ENCODE measurements around the gene EVX2. TPM values are rescaled to one million over a fixed set of nuclear protein-coding genes. Genes with fewer than 3 reads are reported as not detected.
A peak's percentile ranks its signal among the peaks of the same experiment; 100 is the strongest.

The EVX2 gene
- total RNA-seq, 1 donor from 2014 or later, result not detected

DNA sequence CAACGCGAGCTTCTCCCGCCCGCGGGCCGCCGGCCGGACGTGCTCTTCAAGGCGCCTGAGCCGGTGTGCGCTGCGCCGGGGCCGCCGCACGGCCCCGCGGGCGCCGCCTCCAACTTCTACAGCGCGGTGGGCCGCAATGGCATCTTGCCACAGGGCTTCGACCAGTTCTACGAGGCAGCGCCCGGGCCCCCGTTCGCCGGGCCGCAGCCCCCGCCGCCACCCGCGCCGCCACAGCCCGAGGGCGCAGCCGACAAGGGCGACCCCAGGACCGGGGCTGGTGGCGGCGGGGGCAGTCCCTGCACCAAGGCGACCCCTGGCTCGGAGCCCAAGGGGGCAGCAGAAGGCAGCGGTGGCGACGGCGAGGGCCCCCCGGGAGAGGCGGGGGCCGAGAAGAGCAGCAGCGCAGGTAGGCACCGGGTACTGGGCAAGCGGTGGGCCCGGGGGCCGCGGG is 24.0 kb upstream of the EVX2 start:
- peak; percentile 41 for DNase-seq (ENCODE audit: low spot score)

DNA sequence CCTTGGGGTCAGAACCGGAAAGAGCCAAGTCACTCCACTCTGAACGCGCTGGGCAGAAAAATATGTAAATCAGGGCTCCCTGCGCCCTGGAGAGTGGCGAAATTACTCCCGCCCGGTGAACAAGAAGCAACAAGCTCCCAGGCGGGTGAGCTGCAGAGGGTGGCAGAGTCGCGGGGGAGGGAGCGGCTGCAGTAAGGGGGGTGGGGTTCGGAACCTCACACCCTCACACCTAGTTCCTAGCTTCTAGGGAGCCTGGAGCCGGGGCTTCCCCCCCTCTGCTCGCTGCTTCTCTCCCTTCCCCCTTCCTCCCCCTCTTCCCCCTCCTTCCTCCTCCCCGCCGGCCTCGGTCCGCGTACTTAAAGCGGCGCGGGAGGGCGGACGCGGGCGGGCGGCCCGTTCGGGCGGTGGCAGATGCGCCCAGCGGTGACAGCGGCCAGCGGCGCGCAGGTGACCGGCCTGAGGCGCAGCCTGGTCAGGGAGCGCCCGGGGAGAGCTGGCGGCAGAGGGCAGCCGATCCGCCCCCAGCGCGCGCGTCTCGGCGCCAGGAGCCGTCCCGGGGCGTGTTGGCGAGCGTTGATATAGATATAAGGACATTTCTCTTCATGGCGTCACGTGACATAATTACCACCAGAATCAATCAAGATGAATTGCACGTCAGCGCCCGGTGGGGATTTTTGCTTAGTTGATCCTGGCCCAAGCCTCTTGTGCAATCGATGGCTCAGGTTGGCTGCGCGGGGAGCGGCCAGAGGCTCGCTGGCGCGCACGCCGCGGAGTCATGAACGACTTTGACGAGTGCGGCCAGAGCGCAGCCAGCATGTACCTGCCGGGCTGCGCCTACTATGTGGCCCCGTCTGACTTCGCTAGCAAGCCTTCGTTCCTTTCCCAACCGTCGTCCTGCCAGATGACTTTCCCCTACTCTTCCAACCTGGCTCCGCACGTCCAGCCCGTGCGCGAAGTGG is 23.1 kb upstream of the EVX2 start, which contains the start of gene HOXD11:
Gene HOXD11, plus strand, starts transcription at position 700 of the 959 bp plus-strand sequence. Its CDS starts 76 bp downstream, at position 776.
- DNase-seq (ENCODE audit: low spot score), result peak; percentile 59

DNA sequence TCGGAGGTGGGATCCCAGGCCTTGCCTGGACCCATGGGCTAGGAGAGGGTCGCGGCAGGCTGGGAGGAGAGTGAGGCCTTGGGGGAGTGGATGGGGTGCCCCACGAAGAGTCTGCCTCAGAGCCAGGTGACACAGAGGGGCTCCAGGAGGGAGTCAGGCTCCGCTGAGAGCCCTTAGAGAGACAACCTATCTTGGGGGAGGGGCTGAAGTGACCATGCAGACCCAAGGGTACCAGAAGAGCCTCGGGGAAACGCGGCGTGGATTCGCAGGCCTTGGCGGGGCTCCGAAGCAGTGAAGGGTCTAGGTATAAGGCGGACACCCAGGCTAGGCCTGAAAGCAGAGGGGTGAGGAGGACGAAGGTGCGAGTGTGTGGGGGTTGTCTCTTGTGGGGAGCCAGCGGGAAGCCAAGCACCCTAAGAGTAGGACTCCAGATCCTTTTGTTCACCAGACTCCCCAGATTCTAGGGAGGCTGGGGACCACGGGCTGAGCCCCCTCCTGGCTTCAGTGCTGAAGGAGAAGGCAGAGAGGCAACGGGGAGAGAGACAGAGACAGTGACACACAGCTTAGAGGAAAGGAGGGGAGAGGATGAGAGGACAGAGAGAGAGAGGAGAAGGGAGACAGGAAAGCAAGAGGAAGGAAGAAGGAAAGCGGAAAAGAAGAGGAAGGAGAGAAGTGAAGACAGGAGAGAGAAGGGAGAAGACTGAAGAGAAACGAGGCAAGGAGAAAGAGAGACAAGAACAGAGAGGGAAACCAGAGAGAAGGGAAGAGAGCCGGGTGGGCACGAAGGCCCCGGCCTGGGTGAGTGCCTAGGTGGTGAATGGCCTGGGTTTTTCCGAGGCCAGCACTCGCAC is 22.2 kb upstream of the EVX2 start:
- no peak for DNase-seq (ENCODE audit: low spot score)

DNA sequence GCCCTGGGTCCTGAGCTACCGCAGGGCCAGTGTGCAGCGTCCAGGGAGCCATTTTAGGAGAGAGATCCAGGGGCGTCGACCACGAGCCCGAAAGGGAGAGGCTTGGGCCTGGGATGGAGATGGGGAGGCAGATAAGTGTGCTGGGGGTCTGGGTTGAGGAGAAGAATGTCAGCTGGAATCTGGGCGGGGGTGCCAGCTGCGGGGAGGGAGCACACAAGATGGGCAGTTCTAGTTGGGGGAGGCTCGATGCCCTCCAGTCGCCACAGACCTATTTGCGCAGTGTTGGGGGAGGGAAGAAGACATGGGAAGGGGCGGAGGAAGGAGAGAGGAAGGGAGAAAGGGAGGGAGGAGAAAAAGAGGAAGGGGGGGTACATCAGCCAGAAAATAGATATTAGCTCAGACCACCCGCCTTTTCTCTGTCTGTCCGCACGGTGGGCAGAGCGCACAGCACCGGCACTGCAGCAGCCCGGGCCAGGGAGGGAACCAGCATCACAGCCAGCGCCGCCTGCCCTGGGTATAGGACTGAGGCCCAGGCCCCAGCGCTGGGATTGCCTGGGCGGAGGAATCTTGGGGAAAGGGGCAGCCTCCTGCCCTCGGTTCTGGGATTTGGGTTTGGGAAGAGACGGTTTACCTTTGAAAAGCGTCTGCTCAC is 21.4 kb upstream of the EVX2 start:
- DNase-seq (ENCODE audit: low spot score), result no peak

DNA sequence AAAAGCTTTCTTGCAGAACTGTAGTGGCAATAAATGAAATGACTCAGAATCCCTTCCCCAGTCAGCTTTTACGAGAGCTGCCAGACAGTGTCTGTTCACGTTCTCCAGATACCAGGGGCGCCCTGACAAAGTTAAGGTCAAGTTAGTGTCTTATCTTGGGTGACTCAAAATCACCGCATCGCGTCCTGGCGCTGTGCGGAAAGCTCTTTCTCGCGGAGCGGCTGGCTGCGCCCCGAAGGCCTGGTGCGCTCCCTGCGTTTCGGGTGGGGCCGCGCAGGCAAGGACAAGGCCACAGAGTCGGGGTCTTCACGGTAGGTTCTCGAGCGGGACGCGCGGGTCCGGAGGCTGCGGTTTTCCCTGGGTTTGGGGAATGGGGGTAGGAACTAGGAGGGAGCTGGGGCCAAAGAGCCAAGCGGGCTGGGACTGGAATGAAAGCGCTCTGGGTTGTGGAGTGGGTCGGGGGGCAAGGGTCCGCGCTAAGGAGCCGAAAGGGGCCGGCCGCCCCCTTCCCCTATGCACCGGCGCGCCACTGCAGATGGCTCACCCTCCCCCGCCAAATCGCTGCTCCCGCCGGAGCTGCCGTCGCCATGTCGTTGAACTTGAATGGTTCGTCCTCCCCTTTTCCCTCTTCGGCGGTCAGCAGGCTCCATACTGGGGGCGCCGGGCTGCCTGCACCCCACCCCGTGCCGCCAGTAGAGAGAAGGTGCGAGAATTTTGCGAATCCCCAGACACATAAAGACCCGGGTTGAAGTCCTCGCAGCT is 20.7 kb upstream of the EVX2 start:
- no peak for DNase-seq (ENCODE audit: low spot score)

DNA sequence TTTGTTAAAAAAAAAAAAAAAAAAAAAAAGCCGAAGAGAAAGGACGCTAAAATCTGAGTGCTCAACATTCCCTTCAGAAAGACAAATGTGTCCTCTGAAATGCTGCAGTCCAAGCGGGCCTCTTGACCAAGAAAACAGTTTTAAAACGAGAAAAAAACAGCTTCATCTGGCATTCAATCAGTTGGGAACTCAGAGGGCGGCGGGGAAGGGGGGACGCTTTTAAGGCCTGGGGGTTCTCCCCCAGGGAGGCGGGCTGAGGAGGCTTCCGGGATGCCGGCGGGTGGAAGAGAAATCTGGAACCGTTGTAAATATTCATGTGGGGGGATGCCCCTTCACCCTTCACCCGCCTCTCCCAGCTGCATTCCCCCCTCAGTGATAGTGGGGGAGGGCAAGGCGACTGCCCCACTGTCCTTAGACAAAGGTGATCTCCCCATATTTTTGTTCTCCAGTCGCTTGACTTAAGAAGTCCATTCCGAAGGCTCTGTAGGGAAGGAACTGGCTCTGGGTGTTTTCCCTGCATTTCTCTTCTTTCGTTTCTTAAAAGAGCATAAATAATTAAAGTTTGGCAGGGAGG is 20.1 kb upstream of the EVX2 start:
- no peak for DNase-seq (ENCODE audit: low spot score)

DNA sequence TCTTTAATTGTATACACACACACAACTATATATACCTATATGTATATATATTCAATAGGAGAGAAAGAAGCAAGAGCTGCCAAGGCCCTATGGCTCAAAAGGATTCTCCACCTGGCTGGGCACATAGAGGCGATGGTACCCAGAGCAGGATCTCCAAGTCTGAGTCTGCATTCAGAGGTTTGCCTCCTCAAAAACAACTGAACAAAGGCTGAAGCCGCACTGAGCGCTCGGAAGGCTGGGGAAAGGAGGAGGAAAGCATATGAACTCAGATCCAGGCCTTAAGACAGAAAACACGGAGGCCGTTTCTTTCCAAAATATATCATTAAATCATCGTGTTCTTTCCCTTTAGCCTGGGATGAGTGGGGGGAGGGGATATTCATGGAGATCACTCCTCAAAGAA is 19.4 kb upstream of the EVX2 start:
- no peak for DNase-seq (ENCODE audit: low spot score)

DNA sequence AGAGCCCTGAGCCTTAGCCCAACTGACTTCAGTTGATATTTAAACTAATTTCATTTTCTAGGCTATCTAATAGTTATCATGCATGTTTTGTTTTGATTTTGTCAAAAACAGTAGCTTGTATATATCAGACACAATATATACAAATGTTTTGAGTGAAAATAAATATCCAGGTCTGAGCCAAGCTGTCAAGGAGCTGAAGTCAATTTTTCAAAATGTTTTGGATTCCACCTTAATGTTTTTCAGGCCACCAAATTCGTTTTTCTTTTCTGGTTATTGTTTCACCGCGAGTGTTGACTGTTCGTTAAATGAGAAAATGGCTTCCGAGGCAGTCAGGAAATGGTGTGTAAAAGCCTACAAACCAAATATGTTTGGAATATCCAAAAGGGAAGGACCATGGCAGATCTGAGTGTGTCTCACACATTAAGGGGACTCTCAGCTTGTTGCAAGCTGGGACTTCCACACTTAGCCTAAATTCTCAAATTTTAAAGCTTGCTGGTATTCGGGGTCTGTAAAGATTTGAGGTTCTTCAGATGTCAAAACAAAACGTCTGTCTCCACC is 18.6 kb upstream of the EVX2 start:
- DNase-seq (ENCODE audit: low spot score), result no peak

DNA sequence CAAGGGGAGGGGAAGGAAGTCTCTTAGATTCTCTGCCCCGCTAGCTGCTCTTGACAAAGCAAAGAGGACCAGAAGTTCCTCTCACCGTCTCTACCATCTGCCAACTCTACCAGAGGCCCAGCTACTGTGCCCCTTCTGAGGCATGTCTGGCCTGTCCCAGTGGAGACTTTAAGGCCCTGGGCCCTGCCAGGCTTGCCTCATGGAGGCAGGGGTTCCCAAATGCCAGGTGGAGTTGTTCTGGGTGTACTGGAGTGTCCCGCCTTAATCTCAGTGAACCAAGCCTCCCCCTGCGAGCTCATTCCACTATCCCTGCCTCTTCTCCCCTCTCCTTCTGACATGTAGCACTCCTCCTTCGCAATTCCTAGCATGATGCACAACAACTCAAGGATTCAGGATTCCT is 18.1 kb upstream of the EVX2 start:
- DNase-seq (ENCODE audit: low spot score), result no peak

DNA sequence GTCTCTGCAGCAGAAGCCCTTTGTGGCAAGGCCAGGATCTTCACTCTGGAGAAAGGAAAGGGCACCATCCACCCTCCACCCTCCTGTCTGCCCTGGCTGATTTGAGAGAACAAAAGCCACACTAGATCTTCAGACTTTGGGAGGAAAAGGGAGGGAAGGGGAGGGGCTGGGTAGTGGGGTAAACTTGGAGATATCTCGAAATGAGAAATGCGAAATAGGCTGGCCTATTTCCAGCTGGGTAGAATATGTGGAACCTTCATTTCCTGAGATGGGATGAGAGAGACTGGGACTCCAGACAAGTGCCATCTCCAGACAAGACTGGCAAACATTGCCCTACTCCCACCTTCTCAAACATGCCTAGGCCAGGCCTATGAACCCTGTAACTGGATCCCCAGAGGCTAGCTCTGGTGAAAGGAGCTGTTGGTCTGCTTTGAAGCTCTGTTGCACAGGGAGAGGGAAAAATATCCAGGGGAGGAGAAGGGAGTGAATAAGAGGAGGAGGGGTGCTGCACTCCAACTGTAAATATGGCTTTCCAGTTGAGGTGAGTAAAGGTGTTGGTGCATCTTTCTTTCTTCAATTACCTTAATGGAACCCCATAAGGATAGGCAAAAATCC is 17.6 kb upstream of the EVX2 start:
- no peak for DNase-seq (ENCODE audit: low spot score)

DNA sequence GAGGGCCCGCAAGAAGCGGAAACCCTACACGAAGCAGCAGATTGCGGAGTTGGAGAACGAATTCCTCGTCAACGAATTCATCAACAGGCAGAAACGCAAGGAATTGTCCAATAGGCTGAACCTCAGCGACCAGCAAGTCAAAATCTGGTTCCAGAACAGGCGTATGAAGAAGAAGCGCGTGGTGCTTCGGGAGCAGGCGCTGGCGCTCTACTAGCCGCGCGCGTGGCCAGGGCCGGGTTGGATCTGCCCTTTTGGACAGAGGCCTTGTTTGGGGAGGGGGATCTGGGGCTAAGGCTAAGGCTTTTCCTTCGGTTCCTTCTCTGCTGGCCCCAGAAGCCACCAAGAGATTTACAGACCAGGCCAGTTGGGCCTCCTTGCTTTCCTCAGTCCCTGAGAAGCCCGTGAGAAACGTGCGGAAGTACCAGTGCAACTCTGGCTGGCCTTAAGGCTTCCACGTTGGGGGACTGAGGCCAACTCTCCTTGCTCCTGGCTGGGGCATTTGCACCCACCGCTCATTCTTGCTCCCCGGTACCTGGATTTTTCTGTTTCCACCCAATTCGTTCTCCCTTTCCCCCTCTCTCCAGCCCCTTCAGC is 16.9 kb upstream of the EVX2 start:
- DNase-seq (ENCODE audit: low spot score), result no peak

DNA sequence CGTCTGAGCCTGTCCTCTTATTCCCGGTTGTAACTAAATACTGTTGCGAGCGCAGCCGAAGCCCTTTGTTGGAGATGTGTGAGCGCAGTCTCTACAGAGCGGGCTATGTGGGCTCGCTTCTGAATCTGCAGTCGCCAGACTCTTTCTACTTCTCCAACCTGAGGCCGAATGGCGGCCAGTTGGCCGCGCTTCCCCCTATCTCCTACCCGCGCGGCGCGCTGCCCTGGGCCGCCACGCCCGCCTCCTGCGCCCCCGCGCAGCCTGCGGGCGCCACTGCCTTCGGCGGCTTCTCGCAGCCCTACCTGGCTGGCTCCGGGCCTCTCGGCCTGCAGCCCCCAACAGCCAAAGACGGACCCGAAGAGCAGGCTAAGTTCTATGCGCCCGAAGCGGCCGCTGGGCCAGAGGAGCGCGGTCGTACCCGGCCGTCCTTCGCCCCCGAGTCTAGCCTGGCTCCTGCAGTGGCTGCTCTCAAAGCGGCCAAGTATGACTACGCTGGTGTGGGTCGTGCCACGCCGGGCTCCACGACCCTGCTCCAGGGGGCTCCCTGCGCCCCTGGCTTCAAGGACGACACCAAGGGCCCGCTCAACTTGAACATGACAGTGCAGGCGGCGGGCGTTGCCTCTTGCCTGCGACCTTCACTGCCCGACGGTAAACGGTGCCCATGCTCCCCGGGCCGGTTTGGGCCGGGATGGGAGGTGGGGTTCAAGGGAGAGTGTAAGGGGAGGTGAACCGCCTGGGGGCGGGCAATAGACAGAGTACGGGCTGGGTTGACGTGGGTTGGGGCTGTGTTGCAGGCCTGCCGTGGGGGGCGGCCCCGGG is 16.2 kb upstream of the EVX2 start, which contains the start of gene HOXD12:
Gene HOXD12, plus strand, starts transcription at position 68 of the 819 bp plus-strand sequence. Its CDS starts 7 bp downstream, at position 75.
- no peak for DNase-seq (ENCODE audit: low spot score)

DNA sequence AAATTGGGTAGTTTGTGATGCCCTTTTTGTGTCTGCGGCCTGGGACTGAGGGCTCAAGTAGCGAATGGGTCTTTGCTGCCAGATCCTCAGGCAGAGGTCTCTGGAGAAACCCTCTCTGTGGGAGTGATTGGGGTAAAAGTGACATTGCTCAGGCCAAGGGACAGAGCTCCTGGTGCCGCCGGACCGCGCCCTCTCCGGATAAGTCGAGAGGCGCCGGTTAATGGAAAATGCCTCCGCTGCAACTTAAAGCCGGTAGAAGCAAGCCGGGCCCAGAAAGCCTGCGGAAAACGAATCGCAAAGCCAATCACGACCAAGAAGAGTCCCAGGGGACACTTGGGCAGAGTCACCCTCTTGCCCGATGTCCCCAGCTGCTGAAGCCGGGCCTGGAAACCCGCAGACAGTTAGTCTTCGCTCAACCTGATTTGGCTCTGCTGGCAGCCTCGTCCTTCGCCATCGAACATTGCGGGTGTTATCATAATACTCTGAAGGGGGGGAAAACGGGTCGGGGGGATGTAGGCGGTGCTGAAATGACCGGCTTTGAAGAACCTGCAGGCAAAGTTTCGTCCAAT is 15.5 kb upstream of the EVX2 start:
- DNase-seq (ENCODE audit: low spot score), result no peak

DNA sequence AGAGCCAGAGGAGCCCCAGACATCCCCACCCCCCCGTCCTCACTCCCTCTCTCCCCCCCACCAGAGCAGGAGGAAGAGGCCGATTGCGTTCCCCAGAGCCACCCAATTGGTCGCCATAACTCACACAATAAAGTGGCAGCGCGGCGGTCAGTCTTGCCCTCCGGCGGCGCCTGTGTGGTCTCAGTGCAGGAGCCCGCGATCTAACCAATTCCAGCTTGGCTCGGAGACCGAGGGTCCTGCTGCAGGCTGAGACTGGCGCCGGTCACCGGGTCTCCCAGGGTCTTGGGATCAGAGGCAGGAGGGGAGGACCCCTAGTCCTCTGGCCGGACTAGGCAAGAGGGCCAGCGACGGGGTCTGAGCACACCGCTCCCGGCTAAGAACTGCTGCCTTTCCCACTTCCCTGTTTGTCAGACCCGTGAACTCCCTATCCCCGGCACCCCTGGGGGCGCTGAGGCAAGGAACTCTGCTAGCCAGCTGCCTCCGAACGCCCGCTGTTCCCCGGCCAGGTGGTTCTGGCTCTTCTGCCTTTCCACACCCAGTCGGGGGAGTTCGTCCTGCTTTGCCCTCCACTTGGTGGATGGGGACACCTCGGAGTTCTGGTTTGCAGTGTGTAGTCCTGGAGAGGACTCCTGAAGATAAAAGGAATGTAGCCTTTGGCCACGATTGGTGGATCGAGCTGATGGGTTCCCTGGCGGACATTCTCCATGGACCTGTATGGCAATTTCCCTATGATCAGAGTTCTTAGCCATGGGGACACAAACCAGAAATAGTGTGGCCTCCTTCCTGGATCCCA is 14.8 kb upstream of the EVX2 start:
- no peak for DNase-seq (ENCODE audit: low spot score)

DNA sequence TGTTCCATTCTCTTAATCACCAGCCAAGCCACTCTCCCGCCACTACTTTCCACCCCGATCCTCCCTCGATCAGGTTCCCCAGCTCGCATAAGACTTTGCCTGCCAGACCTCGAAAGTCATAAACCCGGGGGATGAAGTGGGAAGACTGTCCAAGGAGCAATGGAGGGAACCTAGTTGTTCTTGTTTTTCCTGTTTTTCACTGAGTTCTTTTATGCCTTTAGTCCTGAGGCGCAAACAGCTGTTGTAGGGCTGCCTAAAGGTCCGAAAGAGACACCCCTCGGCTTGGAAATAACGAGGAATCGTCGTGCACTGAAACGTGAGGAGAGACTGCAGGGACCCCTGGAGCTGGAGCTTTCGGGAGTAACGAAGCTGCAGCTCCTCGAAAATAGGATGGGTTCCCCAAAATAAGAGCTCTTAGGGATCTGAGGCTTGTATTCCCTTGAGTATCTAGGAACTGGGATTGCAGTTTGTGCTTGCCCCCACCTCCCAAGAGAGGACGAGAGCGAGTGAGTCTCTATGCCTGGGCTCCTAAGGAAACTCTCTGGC is 14.1 kb upstream of the EVX2 start:
- no peak for DNase-seq (ENCODE audit: low spot score)

DNA sequence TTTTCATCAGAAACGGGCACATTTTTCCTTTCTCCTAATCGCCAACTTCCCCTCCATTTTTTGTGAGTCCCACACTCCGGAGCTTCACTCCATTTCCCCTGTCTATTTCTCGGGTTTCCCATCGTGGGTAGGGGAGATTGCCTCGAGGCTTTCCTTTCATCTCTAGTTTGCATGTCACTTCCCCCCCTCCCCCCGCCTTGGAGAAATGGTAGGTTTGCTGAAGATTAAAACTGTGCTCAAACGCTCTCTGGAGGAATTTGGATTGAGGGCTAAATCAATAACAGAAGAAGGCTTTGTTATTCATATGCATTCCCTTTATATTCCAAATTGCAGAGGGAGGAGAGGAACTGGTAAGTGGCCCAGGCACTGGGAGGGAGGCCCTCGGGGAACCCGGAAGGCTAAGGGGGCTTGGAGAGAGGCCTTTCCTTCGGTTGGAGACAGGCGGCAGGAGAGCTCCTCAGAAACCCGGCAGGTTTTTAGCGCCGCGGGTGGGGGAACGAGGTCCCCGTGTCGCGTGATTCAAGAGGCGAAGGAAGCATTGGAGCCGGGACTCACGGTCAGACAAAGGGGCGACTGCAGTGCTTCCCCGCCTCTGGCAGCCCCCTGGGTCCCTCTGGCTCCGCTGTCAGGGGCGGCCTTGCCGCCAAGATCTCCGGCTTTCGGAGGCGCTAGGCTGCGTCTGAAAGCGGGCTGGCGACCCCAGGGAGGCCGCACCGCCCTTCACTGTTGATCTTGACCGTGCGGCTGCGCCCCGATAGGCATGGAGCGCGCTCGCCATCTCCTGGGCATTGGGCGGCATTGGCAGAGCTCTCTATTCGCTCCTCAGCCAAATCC is 13.4 kb upstream of the EVX2 start:
- DNase-seq (ENCODE audit: low spot score), result no peak

All from ureter (tissue), 1 donor.